ENCODE results near the gene NCF2.
"Not testable (repeated sequence)": the region's sequence is repeated elsewhere in the genome, so short reads cannot be mapped to it uniquely, and the experiment has no call there.

NCF2 gene

DNA sequence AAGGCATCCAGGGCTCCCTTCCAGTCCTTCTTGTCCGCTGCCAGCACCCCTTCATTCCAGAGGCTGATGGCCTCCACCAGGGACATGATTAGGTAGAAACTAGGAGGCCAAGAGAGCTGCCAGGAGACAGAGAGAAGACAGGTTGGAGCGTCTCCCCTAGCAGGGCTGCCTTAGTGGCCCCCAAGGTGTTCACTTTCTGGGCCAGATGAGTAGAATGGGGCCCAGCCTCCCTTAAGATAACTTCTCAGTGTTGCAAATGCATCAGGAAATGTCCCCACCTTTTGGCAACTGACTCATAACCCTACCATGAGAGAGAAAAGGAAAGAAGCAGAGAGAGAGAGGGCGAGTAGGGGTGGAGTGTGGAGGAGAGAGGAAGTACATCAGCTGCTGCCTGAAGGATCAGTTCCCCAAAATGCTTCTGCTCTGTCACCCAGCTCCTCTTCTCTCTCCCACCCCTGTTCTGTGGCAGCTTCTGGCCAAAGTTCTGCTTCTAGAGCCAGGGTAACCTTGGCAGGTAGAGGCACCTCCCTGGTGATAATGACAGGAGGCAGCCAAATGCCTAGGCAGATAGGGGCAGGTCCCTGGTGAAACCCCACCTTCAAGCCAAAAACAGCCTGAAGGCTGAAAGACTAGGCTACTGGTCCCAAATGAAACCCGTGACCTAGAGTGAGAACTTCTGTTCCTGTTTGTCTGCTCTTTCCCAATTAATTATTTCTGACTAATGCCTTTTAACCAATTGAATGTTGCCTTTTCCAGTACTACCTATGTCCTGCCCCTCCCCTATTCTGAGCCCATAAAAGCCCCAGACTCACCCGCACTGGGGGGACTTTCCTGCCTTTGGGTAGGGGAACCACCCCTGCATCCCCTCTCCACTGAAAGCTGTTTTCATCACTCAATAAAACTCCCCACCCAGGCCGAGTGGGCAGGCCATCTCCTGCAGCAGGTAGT lies at the start of gene NCF2:
Gene NCF2, minus strand, starts transcription at position 216 of the 948 bp plus-strand sequence. Its CDS starts 130 bp downstream, at position 86.
- peak; percentile 43 for DNase-seq

GRCh38 chr1:183638649-183639387 lies 48.6 kb upstream of the NCF2 start:
- DNase-seq, result no peak

GRCh38 chr1:183636783-183637182 lies 46.5 kb upstream of the NCF2 start:
- no peak for DNase-seq

DNA sequence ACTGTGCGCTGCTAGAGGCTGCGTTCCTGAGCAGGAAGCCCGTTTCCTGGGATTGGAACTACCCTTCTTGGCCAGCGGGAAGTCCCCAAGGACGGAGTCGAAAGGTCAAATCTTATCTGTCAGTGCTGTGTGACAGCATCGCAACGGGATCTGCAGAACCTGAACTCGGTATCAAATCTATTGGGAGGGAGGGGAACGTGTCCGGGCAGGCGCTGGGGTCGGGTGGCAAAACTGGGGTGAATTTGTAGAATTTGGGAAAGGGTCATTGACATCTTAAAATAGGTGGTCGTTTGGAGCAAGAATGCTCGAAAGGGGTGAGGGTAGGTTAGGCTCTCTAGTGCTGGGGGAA lies 46.0 kb upstream of the NCF2 start:
- no peak for DNase-seq

DNA sequence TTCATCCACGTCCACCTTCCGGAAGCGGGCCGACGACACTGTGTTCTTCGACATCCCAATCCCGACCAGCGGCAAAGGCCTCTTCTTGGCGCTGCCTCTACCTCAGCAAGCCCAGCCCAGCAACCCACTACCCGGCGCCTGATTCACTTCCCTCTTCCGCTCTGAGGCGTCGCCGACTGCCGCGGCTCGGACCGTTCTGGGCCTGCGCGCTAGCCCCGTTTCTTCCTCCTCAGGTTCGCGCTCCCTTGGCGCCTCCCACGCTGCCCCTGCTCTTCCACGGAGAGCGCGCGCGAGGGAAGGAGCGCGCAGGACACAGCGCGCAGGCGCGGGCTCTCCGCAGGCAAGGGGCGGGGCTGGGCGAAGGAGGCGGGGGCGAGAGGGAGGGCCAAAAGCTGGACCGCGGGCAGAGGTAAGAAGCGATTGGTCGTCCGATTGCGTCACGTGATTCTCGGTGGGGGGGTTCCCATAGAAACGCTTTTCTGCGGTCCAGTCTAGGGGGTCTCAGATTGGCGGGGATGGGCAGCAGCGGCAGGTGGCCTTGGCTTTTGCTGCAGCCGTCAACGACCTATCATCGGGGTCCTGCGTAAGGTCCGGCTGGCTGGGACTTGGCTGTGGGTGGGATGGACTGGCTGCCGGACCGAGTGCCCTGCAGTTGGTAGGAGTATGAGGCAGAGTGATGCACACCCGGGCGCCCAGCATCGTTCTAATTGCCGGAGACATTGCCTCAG lies 45.5 kb upstream of the NCF2 start, which contains the start of gene ARPC5:
Gene ARPC5, minus strand, starts transcription at position 178 of the 728 bp plus-strand sequence. Its CDS starts 124 bp downstream, at position 54.
- DNase-seq, result peak; percentile 97

GRCh38 chr1:183635099-183635605 lies 44.9 kb upstream of the NCF2 start:
- DNase-seq, result no peak

DNA sequence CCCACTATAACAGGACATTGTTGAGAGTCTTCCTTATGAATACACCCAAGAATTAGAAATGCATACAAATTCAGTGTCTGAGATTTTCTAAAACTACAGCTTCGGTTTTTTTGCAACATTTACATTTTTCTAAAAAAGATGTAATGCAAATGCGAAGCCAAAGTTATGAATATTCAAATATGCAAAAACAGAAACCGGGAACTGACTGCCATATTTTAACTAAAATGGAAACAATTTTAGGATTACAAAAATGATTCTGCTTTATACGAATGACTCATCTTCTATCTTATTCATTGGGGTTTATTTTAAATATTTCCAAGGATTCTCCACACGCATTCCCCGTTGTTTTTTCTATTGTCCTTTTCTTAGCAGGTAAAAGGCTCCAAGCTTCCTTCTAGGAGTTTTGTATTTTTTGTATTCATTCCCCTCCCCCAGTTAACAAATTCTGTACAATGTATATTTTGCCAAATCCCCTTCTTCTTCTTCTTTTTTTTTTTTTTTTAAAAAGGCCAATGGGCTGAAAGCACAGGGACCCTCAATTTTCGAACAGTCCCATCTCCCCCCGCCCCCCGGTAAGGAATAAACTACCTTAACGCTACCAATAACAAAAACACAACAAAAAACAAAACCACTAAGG lies 44.3 kb upstream of the NCF2 start:
- DNase-seq, result no peak

DNA sequence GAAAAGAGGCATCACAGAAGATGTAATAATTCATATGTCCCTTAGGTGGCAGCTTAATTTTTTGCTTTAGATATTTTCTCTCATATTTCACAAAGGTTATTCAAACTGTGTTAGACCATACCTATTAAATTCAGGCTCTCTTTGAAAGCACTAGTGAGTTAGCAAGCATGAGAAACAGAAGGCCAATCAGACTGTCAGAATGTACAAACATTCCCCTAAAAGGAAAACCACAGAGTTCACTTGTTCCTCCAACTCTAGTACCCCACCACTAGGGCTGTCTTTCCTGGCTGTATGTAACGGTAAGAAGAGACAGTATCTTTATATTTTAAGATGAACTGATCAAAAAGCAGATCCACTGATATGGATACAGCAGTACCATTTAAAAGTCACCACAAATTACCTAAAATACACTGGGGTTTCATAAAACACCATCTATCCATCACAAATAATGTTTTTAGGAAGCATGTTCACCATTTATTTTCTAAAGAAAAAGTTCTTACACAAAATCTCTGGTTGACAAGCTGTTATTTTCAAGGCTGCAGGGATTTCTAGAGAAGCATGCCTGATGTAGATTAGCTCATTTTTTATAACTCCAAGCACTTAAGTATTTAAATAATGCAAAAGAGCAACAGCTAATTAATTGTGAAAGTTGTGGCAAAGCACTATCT lies 43.6 kb upstream of the NCF2 start:
- DNase-seq, result no peak

DNA sequence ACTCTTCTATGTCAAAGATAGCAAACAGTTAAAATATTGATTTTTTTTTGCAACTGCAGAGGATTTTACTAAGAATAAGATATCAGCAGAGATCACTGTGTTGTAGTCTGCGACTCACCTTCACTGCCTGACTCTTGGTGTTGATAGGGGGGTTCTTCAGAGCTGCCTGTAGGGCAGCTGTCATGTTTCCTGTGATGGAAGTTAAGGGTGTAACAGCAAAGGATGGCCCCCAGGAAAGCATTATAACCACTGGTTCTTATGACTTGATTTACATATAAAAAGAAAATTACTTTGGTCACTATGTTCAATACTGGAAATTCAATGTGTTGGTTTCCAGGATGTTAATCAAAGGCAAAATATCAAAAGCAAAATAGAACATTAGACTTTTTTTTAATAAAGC lies 42.7 kb upstream of the NCF2 start:
- DNase-seq, result no peak

GRCh38 chr1:183632114-183632513 lies 41.9 kb upstream of the NCF2 start:
- DNase-seq, result no peak

- DNase-seq, result no peak
Observed at GRCh38 chr1:183630748-183631147, 40.5 kb upstream of the NCF2 start.

DNA sequence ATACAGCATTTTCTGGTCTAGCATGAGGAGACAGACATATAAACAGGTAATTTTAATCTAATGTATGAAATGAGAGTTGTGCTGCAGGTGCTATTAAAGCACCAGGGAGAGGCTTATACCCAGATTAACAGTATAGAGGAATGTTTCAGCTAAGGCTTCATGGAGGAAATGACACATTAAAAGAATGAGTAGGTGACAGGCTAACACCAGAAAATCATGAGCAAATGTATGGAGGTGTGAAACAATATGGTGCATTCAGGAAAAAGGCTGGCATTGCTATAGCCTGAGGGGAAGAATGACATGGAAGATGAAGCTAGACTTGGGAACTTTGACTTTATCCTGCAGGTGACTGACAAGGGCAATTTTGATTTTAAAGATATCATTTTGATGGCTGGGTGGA lies 38.3 kb upstream of the NCF2 start:
- no peak for DNase-seq

DNA sequence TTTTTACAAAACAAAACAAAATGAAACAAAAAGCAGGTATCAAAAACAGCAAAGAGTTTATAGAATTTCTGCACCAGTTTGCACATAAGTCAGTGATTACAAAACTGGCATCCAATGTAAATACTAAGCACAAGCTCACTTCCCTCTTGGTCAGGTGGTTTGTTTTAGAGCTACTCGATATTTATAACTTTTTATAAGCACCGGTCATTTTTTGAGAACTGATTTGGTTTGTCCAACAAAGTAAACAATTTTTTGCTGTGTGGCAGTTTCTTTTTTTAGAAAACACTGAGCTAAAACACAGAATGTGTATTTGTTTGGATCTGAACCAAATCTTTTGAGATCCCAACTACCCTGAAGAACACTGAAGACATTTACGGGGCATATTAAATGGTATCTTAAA lies 36.0 kb upstream of the NCF2 start:
- DNase-seq, result not testable (repeated sequence)

DNA sequence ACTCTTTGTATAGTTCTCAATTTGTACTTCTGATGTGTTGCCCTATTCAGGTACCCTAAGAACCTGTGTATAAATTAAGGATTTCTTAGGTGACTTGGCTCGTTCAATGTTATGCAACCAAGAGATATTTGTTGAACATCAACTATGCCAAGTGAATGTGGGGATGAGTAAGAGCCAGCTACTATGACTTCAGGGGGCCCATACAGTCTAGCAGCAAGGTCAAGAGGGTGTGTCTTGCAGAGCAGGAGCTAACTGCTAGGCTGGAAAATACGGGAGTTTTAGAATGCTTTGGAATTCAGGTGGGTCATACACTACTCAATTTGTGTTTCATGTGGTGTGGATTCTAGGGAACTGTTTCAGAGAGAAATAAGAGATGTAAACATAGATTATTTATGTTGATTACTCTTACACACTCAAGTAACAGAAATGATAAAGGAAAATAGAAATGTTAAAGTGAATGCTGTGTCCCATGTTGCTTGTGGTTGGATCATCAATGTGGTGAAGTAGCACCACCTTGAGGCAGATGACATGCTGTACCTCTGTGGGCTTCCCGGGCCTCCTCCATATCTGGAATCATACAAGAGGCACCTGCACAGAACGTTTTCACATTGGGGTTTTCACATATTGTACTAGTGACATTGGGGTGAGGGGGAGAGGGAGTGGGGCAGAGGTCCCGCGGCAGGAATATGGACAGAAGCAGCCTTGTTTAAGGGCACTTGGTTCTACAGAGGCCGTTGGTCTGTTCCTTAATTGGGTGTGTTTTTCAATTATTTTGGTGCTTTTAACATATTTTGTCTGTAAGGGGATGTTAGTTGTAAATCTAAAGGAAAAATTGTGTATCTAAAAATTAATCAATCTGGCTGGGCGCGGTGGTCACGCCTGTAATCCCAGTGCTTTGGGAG lies 32.9 kb upstream of the NCF2 start:
- DNase-seq, result no peak

DNA sequence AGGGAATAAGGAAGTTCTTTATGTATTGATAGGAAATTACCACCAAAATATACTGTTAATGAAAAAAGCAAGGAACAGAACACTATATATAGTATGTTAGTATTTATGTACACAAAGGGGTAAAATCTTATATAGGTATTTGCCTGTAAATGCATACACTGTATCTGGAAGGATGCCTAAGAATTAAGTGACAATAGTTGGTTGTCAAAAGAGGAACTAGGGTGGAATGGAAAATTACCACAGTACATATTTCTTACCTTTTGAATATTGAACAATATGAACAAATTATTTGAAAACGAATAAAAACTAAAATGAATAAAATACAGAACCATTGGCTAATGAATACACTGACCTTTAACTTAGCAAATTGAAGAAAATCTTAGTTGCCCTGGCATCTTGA lies 31.8 kb upstream of the NCF2 start:
- DNase-seq, result no peak

DNA sequence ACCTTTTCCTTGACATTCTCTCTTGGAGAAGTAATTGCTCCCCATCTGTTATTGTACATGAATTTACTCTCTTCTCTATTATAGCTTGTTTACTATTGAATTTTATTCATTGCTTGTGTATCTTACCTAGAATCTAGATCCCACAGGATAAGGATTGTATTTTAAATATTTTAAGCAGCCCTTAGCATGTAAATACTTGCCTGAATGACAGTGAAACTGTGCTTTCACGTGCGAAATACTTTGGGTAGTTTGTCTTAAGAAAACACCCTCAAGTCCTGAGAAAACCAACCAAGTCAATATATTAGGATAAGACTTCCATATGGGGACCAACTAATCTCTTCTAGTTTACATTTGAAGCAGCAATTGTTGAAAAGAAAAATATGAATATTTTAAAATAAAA lies 30.1 kb upstream of the NCF2 start:
- DNase-seq, result no peak

GRCh38 chr1:183619781-183620180 lies 29.5 kb upstream of the NCF2 start:
- no peak for DNase-seq

- DNase-seq, result not testable (repeated sequence)
Observed at GRCh38 chr1:183618202-183618601, 27.9 kb upstream of the NCF2 start.

- not testable (repeated sequence) for DNase-seq
Observed at GRCh38 chr1:183612975-183613374, 22.7 kb upstream of the NCF2 start.

DNA sequence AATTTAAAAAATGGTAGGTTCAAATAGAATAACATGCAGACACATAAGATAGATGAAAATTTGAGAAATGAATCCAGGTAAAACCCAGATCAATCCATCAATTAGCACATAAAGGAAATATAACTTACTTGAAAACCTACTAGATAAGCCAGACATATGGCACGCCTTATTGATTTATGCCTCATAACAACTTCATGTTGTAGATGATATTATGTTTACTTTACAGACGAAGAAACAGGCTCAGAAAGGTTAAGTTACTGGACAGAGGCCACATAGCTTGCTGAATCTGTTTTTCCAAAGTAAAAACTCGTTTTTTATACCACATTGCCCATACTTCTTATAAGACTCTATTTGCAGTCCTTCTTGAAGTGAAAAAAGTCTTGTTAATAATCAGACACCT lies 22.1 kb upstream of the NCF2 start:
- no peak for DNase-seq

- no peak for DNase-seq
Observed at GRCh38 chr1:183611021-183611420, 20.8 kb upstream of the NCF2 start.
